ENCODE measurements around the gene LSAMP.

GRCh38 chr3:115989684-115990421, 455.4 kb downstream of the LSAMP start:
- no peak for TF ChIP-seq TCF7L2 (IDR thresholded peaks at IDR 0.05; ENCODE audit: low read depth, low read length)
- TF ChIP-seq ZNF234 (CRISPR knock-in tag; conservative IDR thresholded peaks at IDR 0.05): no peak
- TF ChIP-seq JUND (CRISPR knock-in tag; IDR thresholded peaks at IDR 0.05): no peak
- TF ChIP-seq PATZ1 (CRISPR knock-in tag; IDR thresholded peaks at IDR 0.05): no peak
- no peak for TF ChIP-seq SMC3 (IDR thresholded peaks at IDR 0.05; ENCODE audit: low read length)
- TF ChIP-seq MYC (CRISPR knock-in tag; IDR thresholded peaks at IDR 0.05; ENCODE audit: borderline replicate concordance): no peak
- TF ChIP-seq FOXA1 (IDR thresholded peaks at IDR 0.05): no peak
- no peak for TF ChIP-seq FOXA1 (CRISPR knock-in tag; IDR thresholded peaks at IDR 0.05)
- TF ChIP-seq PCBP1 (IDR thresholded peaks at IDR 0.05; ENCODE audit: borderline replicate concordance, low read depth, low read length): no peak

All from HepG2 (cell line).